Measurements from ENCODE around the gene HLF.
A peak's percentile ranks its signal among the peaks of the same experiment; 100 is the strongest.

Gene HLF

DNA sequence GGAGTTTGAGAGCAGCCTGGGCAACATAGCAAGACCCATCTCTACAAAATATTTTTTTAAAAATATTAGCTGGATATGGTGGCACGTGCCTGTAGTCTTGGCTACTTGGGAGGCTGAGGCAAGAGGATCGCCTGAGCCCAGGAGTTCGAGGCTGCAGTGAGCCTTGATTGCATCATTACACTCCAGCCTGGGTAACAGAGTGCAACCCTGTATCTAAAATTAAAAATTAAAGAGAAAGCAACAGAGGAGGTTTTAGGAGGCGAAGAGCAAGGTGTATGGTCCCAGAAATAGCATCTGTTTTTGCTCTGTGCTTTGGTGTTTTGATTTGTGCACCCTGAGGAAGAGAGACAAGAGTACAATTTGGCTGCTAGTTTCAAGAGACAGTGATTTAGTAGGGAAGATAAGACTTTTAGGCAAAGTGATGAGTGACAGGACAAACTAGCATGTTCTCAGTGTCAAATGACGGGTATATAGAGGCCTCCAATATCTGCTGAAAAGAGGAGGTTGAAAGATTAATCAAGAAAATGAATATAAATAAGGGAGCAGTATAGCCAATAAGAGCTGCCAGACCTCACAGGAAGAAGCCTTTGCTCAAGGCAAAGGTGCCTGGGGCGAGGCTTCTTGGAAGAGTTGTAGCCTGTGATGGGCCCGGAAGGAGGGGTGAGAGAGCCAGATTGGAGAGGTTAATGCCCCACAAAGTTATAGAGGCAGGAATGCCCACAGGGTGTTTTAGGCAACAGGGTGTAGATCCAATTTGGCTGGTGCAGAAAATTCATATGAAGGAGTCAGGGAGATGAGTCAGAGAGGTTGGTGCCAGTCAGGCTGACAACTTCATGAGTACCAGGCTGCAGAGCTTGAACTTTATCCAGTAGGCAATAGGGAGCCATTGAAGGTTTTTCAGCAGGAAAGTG lies 11.4 kb downstream of the HLF start:
- peak; percentile 81 for DNase-seq

DNA sequence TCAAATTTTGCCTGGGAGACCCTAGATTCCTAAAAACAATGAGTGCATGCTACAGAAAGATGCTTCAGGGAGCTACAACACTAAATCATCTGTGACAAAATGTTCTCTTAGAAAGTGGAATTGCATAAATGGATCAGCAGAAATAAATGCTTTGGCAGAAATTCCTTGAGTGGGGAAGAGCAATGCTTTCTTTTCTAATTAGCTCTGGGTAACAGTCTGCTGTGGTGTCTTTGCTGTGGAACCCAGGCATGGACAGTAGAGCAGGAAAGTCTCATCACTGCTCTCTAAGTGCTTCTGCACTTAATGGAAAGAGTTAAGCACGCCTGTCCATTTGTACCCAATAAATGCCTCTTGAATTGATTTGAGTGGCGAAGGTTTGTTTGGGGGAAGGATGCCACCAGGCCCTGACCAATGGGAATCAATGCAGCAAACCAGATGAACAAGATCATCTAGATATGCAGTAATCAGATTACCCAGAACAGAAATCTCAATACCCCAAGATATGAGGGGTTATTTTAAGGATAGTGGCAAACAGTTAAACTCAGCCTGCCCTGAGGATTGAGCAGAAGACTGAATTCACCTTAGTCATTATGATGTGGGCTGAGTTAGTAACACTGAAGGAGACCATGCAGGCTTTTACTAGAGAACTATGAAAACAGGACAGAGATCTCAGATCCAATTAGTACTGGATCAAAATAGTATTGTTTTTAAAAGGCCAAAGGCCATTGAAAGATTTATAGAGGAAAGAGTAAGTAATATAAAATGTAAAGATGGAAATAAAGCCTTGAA lies 13.6 kb downstream of the HLF start:
- no peak for DNase-seq

DNA sequence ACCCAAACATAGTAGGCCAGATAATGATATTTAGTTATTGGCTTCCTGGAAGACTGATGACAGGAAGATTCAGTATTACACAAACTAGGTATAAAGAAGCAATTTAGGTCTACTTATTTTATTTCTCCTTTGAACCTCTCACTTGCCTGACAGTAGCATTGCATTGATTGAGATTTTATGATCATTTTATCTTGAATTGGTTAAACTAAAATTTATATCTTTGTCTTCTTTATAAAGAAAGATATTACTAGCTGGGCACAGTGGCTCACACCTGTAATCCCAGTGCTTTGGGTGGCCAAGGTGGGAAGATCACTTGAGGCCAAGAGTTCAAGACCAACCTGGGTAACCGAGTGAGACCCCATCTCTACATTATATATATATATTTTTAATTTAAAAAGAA lies 14.4 kb downstream of the HLF start:
- no peak for DNase-seq

DNA sequence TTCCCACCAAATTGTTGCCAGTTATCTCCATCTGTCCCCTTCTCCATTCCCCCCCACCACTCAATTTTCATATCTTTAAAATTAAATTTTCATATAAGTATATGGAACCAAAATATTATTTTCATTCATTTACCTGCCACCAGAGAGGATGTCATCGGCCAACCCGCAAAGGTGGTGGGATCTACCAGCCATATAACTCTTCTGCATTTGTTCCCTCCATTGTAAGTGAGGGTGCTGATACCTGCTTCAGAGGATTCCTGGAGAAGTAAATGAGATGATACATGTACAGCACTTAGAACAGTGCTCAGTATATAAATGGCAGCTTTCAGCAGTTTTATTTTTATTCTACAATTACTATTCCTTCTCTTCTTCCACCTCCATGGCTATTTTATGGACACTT lies 15.0 kb downstream of the HLF start:
- DNase-seq, result no peak

DNA sequence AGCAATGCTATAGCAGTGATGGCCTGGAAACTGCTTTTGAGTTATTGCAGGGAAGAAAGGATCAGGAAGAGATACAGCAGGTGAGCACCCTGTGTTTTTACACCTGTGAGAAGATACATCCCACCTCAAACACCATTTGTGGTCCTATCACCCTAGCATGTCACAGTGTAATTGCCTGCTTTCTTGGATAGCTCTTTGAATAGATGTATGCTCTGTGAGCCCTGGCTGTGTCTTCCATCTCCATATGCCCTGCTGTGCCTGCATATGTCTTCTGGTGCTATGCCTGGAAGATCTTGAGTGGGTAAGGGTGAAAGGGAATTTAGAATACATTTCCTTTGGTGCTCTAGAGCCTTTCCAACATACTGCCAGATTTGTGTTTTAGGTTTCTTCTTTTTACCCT lies 15.5 kb downstream of the HLF start:
- DNase-seq, result no peak

DNA sequence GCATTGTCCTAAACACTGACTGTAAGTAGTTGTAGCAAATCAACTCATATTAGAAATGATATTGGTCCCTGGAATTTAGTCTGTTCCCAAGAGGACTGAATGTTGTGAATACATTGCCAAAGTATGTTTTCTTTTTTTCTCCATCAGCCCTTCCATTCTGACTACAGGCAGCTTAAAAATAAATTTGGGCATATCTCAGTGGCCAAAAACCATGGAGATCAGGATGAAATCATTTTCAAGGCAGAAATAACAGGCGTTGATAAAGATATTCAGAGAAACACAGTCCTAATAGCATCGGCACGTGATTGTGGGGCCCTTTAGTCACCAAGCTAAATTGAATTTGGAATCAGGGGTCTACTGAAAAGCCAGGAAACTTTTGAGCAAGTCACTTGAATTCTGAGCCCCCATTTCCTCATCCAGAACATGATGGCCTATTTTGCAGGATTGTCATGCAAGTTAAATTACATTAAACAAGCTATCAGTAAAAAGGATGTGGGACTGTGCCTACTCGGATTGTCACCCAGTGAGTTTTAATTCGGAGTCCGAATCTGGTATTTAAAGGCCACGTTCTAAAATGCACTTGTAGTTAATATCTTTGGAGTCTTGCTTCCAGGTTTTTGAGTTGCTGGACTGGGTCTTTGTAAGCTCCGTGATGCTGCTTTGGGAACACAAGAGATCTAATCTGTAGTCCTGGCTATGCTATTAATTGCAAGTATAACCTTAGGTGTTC lies 17.1 kb downstream of the HLF start:
- DNase-seq, result no peak

DNA sequence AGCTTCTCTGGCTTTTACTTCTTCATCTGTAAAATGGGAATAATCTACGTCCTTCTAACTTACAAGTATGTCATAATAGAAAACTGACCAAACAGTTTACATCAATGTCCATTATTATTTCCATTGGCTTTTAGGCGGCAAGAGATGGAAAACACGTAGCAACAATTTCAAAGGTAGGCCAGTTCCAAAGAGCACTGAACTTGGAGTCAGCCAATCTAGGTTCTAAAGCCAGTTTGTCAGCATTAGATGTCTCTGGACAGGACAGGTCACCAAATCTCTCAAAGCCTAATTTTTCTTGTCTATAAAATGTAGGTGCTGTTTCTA lies 17.6 kb downstream of the HLF start:
- no peak for DNase-seq

DNA sequence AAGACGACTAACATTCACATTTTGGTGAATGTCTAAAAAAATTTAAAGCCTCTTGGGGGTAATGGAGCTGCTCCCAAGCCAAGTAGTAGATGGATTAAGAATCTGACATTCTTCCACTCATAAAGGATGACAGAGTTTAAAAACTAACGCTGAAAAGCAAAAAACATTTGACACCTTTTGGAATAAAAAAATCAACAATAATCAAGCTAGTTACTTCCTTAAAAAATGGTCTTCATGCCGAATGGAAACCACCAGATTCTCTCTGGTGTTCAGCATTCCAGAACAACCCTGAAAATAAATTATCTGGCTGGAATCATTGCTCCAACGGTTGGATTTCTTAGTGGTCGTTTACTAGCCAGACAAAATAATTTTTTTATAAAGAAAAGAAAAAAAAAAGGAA lies 18.0 kb downstream of the HLF start:
- no peak for DNase-seq

DNA sequence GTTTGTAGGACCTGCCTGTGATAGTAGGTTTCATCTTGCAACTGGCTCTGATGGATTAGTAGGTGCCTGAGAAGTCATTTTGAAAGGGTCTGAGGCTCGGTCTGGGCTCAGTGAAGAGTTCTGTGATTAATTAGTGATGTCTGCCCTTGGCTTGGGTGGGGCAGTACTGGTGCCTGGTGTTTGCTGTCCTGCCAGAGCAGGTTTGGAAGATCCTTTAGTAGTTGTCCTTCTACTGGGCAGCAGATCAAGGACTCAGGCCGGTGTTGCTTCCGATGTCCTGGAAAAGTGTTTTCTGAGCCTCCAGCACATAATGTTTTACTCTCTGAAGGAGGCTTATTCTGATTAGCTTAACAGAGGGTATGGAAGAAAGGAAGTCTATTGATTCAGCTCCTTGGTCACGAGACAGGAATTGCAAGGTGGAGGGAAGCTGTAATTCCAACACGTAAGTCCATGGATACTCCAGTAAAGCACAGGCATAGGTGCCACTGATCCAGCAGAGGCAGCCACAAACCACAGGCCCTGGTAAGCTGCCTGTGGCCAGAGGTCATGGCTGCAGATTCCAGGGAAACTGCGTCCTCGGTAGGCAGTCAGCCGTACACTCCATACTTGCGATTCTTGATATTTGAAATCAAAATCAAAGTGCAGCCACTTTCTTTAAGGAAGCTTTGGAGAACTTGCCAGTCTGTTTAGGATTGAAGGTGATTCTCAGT lies 18.7 kb downstream of the HLF start:
- DNase-seq, result no peak

DNA sequence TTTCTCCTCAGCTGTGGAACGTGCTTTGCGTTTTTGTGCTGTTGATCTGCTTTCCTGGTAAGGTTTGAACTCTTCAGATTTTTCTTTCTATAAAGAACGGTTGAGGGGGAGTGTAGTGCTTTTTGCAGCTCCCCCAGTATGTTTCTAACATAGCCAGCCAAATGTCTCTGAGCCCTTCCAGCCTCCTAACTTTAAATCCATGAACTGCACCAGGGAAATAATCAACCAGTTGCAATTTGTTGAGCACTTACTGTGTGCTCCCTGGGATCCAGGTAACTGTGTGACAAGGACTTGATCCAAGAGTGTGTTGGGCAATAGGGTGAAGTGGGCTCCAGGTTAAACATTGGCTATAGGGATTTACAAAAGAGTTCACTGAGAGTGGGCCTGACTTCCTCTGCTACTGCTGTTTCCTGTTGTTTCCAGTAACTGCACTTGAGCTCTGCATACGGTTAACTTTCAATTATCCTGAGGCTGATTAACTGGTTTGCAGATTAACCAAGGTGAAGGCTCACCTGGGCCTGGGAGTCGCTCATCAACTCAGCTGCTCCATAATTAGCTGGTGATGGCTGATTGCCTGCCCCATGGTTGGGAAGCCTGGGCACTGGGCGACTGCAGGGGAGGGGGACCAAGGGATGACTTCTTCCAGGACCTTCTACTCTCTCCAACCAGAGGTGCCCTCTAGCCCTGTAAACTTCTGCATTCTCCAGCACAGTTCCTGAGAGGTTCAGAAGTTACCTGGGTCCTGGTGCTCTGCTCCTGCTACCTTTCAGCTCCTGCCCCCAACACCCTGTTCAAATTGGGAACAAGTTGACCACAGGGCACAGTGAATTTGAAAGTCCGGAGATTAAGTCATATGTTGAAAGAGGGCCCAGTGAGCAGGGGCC lies 19.5 kb downstream of the HLF start:
- no peak for DNase-seq

DNA sequence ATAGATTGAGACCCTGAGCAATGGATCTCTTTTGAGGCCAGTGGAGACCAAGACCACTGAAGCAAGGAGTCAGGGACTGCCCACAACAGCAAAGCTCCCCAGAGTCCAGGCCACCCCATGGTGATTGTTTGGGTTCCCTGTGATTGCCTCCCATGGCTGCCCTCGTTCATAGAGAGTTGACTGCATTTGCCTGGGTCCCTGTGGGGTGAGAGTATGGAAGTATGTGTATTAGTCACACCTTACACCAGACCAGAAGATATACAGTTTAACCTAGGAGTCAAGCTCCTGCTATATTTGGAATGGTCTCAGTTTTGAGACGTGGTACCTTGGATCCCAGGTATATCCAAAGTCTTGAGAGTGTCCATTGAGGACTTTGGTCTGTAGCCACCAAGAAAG lies 20.2 kb downstream of the HLF start:
- no peak for DNase-seq

DNA sequence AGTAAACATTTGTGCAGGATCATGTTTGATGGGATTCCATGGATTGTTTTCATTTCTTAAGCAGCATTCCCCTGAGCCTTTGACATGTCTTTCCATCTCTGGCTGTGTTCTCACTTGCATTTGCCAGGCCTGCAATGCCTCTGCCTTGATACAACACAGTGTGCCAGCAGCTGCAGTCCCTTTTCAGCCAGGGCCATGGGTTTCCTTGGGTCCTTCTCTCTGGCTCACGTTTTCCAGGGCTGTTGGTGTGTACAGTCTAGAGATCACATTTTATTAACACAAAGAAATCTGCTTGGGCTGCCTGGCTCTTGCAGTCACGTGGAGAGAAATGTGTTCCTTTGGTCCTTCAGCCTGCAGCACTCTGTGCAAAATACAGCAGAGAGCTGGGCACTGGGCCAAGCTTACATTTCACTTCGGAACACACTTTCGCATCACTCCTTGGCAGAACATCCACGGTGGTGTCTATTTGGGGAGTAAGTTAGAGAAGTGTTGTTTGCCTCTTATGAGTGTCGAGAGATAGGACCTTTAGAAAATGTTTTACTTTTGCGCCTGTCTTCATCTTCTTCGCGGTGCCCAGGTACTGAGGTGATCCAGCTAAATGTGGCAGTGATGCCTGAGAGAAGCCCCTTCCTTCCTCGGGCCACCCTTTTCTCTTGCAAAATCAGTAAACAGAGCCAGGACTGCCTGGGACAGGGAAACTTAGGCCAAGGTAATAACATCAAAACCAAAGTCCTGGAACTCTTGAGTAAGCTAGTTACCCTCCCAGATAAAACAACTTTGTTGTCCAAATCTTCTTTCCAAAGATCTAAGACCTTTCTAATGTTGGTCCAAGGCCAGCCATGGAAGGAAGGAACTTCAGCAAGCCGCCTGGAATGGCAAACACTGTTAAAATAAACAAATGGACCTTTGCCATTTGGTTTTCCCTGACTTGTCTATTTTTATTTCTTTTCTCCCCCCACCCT lies 20.9 kb downstream of the HLF start:
- DNase-seq, result peak; percentile 88

DNA sequence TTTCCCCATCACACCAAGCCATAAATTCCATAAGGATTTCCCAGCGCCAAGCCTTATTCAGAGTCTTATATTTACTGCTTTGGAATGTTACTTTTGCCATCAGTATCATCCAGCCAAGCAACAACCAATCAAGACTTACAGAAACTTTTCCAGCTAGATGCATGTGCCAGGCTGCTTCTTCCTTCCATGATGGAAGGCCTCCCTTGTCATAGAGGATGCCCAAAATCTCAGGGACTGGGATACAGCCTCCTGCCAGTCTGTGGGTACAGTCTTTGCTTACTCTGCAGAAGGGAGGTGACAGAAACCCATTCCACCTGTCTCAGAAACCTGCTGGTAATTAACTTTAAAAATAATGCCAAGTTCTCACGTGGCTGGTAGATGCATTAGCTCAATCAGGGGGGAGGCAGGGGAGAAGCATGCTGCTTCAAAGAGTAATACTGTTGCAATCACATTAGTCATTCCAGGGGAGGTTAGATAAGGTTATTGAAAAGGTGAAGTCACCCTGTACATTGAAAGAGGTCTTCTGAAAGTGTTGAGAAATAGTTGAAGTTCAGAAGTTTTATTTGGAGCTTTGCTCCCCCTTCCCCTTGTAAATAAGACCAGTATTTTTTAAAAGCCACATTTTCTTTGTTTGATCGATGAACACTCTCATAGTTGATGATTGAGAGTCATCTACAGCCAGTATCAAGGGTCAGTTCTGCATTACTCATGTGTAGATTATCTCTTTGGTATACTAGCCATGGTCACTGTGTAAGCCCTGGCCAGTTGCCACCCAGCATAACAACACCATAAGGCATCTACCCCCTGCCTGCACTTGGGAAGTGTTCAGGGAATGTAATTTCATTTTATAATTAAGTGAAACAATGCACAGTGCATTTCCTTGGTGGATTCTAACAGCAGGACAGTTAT lies 22.2 kb downstream of the HLF start:
- DNase-seq, result peak; percentile 35

DNA sequence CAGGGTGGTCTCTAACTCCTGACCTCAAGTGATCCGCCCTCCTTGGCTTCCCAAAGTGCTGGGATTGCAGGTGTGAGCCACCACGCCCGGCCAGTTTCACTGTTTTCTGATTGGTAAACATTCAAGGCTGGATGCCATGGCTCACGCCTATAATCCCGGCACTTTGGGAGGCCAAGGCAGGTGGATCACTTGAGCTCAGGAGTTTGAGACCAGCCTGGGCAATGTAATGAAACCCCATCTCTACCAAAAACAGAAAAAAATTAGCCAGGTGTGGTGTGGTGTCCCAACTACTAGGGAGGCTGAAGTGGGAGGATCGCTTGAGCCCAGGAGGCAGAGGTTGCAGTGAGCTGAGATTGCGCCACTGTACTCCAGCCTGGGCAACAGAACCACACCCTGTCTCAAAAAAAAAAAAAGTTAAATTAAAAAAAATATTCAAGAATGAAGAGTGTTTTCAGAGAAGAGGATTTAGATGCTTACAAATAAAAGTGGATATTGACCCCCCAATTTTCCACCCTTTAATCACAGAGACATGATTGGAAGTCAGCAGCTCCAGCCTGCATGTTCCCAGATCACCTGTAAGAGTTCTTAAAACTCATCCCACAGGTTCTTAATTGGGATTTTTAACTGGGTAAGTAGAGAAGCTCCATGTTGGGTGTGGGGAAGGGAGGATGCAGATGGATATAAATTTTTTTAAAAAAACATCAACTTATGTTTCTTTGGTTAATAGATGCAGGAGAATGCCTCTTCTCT lies 23.8 kb downstream of the HLF start:
- no peak for DNase-seq

DNA sequence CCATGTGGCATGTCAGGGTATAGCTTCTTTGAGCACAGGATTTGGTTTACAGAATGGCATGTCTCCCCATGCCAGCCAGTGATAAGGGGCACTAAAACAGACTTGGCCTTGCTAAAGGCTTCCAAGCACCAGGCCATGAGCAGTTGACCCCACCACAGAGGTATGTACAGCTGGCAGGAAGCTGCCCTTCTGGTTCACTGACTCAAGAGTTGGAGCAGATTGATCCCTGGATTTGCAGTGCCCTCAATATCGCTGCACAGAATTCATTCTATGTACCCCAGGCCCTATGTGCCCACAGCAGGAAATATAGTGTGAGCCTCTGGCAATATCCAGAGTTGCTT lies 24.3 kb downstream of the HLF start:
- DNase-seq, result no peak

DNA sequence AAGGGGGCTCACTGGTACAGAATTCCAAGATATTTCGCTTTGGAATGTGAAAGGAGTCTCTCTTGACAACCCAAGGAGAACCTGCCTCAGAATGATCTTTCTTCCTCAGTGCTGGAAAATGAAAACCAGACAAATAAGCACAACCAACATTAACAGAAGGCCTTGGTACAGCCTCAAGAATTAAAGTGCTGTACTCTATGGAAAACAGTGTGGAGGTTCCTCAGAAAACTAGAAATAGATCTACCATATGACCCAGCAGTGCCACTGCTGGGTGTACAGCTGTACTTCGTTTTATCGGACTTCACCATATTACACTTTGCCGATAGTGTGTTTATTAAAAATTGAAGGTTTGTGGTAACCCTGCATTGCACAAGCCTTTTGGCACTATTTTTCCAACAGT lies 25.2 kb downstream of the HLF start:
- no peak for DNase-seq

DNA sequence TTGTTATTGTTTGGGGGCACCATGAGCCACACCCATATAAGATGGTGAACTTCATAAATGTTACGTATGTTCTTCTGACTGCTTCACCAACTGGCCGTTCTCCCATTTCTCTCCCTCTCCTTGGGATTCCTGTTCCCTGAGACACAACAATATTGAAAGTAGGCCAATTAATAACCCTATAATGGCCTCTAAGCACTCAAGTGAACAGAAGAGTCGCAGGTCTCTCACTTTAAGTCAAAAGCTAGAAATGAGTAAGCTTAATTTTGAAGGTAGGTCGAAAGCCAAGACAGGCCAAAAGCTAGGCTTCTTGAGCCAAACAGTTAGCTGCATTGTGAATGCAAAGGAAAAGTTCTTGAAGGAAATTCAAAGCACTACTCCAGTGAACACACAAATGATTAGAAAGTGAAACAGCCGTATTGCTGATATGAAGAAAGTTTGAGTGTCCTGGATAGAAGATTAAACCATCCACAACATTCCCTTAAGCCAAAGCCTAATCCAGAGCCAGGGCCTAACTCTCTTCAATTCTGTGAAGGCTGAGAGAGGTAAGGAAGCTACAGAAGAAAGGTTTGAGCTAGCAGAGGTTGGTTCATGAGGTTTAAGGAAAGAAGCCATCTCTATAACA lies 25.8 kb downstream of the HLF start:
- DNase-seq, result no peak

DNA sequence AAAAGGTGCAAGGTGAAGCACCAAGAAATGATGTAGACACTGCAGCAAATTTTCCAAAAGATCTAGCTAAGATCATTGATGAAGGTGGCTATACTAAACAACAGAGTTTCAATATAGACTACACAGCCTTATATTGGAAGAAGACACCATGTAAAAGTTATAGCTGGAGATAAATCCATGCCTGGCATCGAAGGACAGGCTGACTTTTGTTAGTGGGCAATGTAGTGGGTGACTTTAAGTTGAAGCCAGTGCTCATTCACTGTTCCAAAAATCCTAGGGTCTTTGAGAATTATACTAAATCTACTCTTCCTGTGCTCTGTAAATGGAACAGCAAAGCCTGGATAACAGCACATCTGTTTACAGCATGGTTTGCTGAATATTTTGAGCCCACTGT lies 26.4 kb downstream of the HLF start:
- DNase-seq, result no peak

DNA sequence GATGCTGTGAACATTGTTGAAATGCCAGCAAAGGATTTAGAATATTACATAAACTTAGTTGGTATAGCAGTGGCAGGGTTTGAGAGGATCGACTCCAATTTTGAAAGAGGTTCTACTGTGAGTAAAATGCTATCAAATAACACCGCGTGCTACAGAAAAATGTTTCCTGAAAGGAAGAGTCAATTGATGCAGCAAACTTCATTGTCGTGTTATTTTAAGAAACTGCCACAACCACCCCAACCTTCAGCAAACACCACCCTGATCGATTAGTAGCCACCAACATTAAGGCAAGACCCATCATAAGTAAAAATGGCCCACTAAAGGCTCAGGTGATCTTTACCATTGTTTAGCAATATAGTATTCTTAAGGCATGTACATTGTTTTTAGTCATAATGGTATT lies 27.3 kb downstream of the HLF start:
- DNase-seq, result no peak

All from NCI-H446 treated with DMSO at 0.1 percent for 48 hours (cell line).